ENCODE measurements around the gene RAB3D. TPM values are rescaled to one million over a fixed set of nuclear protein-coding genes. Genes with fewer than 3 reads are reported as not detected.
A peak's percentile ranks its signal among the peaks of the same experiment; 100 is the strongest.
"Not testable (repeated sequence)": the region's sequence is repeated elsewhere in the genome, so short reads cannot be mapped to it uniquely, and the experiment has no call there.

The RAB3D gene
- total and polyA plus RNA-seq, 2 experiments from 2014 or later, result 3.7 to 5.1 TPM

DNA sequence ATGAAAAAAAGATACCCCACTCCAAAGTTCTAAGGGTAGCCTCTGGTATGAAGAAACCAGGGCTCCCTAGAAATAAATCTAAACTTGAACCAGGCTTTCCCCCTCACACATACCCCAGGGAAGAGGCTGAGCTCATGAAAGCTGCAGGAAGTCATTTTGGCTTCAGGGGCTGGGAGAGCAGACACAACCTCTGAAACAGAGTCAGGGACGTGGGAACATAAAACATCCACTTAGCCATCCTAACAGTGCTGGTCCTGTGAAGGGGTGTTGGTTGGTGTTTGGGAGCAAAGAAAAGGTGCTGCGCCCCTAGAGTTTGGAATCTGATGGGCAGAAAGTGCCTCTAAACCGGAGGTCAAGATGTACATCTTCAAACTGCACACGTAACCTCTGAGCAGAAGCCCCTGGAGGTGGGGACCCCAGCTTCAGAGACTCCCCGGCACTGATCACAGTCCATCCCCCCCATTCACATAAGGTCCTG is 15.8 kb downstream of the RAB3D start:
- no peaks in the 10 kb centered on the region for H3K9me2 ChIP-seq (ENCODE audit: insufficient read depth)
- H3K9ac ChIP-seq, result peak overlapping the region; percentile 49
- peak overlapping the region; percentile 70 for H3K27ac ChIP-seq

DNA sequence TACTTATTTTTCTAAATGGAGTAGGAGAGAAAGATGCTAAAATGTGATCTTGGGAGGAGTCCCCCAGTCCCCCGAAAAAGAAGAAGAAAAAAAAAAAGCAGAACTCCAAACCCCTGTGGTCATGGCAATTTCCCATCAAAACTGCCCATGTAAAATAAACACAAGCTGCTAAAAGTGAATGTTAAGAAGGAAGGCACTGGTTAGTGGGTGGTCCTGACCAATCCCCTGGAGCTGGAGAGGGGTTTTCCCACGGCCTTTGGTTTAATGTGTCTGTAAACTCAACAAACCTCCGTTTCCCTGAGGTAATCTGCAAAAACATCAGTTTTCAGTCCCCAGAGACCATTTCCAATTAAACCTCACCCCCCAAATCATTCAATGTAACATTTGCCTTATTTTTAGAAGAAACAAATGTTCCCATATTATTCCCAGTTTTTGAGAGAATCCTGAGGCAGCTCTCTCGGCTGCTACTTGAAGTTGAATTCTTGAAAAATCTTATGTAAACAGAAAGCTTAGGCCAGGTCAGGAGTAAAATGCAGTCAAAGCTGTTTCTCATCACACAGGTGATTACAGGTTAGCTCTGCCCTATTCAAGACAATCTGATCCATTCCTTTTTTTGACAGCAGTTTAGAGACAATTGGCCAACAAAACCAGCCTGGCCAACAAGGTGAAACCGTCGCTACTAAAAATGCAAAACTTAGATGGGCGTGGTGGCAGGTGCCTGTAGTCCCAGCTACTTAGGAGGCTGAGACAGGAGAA is 17.0 kb downstream of the RAB3D start:
- H3K9me3 ChIP-seq (ENCODE audit: low read depth), result no peaks in the 10 kb centered on the region
- H3K4me3 ChIP-seq, result no peak overlapping the region
- TF ChIP-seq EZH2phosphoT487 (IDR thresholded peaks at IDR 0.05; ENCODE audit: insufficient read depth, low read depth), result no peak
- peaks cover 16% of the 10 kb centered on the region for H3K4me1 ChIP-seq (ENCODE audit: insufficient read depth)
- 83 to 88% methylated on average over 7 of the region's 7 CpGs for WGBS, 2 experiments (ENCODE audit: low coverage in 1 of 2, low lambda C conversion rate in 2 of 2, missing lambda C conversion rate in 2 of 2)
- H3F3A ChIP-seq (ENCODE audit: insufficient read depth), result peaks cover 9% of the 10 kb centered on the region
- no peak for DNase-seq
- no peaks in the 10 kb centered on the region for H3K9me2 ChIP-seq (ENCODE audit: insufficient read depth)
- no peak overlapping the region for H3K27ac ChIP-seq
- no peaks in the 10 kb centered on the region for H3K27me3 ChIP-seq (replicated peaks; ENCODE audit: insufficient read depth)
- H3K79me2 ChIP-seq (ENCODE audit: insufficient read depth), result no peaks in the 10 kb centered on the region
- H3K4me2 ChIP-seq (ENCODE audit: unreplicated experiment), result no peak overlapping the region
- no peak overlapping the region for H3K9ac ChIP-seq
- H4K20me1 ChIP-seq (ENCODE audit: insufficient read depth), result no peaks in the 10 kb centered on the region
- in situ Hi-C loops (cut with MboI), result no loop called here
- H2AFZ ChIP-seq, result no peak overlapping the region
- H3K36me3 ChIP-seq (ENCODE audit: low read depth), result no peaks in the 10 kb centered on the region

More for the DNA sequence above, 15.8 kb downstream of the RAB3D start:
- no peaks in the 10 kb centered on the region for H3K36me3 ChIP-seq (ENCODE audit: low read depth)
- H3F3A ChIP-seq (ENCODE audit: insufficient read depth), result peaks cover 9% of the 10 kb centered on the region
- H3K79me2 ChIP-seq (ENCODE audit: insufficient read depth), result no peaks in the 10 kb centered on the region
- 55 to 67% methylated on average over 5 of the region's 5 CpGs for WGBS, 2 experiments (ENCODE audit: low coverage in 1 of 2, low lambda C conversion rate in 2 of 2, missing lambda C conversion rate in 2 of 2)
- H2AFZ ChIP-seq, result peak overlapping the region; percentile 52; the same call in 1 of the 2 replicates
- peaks cover 16% of the 10 kb centered on the region for H3K4me1 ChIP-seq (ENCODE audit: insufficient read depth)
- H3K4me2 ChIP-seq (ENCODE audit: unreplicated experiment), result peak overlapping the region; percentile 75
- H4K20me1 ChIP-seq (ENCODE audit: insufficient read depth), result no peaks in the 10 kb centered on the region
- DNase-seq, result no peak
- in situ Hi-C loops (cut with MboI), result no loop called here
- no peaks in the 10 kb centered on the region for H3K27me3 ChIP-seq (replicated peaks; ENCODE audit: insufficient read depth)
- no peak for TF ChIP-seq EZH2 (IDR thresholded peaks at IDR 0.05; ENCODE audit: insufficient read depth, poor library complexity, severe bottlenecking)
- no peak for TF ChIP-seq EZH2phosphoT487 (IDR thresholded peaks at IDR 0.05; ENCODE audit: insufficient read depth, low read depth)
- no peaks in the 10 kb centered on the region for H3K9me3 ChIP-seq (ENCODE audit: low read depth)
- H3K4me3 ChIP-seq, result peak overlapping the region; percentile 51

DNA sequence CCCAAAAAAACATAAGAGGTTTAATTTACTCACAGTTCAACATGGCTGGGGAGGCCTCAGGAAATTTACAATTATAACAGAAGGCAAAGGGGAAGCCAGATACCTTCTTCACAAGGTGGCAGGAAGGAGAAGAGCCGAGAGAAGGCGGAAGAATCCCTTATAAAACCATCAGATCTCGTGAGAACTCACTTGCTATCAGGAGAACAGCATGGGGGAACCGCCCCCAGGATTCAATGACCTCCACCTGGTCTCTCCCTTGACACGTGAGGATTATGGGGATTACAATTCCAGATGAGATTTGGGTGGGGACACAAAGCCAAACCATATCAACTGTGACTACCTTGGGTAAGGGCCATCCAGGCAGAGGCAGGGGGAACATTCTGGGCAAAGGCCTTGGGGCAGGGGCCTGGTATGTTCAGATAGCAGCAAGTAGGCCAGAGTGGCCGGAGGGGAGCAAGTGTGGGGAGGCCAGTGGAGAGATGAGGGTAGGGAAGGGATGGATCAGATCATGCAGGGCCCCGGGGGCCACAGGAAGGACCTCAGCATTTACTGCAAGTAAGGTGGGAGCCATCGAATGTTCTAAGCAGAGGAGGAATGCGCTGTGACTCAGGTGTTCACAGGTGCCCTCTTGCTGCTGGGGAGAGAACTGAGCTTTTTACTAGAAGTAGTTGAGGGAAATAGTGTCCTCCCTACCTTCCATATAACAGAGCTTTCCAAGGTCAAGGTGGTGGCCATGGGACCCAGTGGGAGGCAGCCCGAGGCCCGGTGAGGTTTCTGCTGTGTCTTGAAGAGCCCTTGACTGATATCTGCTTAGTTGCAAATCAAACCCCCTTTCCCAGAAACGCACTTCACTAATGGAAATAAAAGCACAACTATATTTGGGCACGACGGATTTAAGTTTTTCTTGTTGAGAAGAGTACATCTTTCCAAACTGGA is 18.0 kb downstream of the RAB3D start:
- Histone ChIP-seq H3K4me1 (ENCODE audit: insufficient read depth) (peaks cover 16% of the 10 kb centered on the region), H4K20me1 (ENCODE audit: insufficient read depth) (no peaks in the 10 kb centered on the region), H3K4me3 (no peak overlapping the region), H2AFZ (no peak overlapping the region), H3F3A (ENCODE audit: insufficient read depth) (peaks cover 9% of the 10 kb centered on the region), H3K27ac (no peak overlapping the region), H3K9me3 (ENCODE audit: low read depth) (no peaks in the 10 kb centered on the region), H3K4me2 (ENCODE audit: unreplicated experiment) (no peak overlapping the region), H3K9ac (no peak overlapping the region), H3K36me3 (ENCODE audit: low read depth) (no peaks in the 10 kb centered on the region), H3K79me2 (ENCODE audit: insufficient read depth) (no peaks in the 10 kb centered on the region), H3K27me3 (replicated peaks; ENCODE audit: insufficient read depth) (no peaks in the 10 kb centered on the region), H3K9me2 (ENCODE audit: insufficient read depth) (no peaks in the 10 kb centered on the region)
- TF ChIP-seq EZH2phosphoT487 (IDR thresholded peaks at IDR 0.05; ENCODE audit: insufficient read depth, low read depth), result no peak
- TF ChIP-seq EZH2 (IDR thresholded peaks at IDR 0.05; ENCODE audit: insufficient read depth, poor library complexity, severe bottlenecking), result no peak
- 84 to 90% methylated on average over 14 of the region's 14 CpGs for WGBS, 2 experiments (ENCODE audit: low coverage in 1 of 2, low lambda C conversion rate in 2 of 2, missing lambda C conversion rate in 2 of 2)
- no peak for DNase-seq
- in situ Hi-C loops (cut with MboI), result no loop called here

DNA sequence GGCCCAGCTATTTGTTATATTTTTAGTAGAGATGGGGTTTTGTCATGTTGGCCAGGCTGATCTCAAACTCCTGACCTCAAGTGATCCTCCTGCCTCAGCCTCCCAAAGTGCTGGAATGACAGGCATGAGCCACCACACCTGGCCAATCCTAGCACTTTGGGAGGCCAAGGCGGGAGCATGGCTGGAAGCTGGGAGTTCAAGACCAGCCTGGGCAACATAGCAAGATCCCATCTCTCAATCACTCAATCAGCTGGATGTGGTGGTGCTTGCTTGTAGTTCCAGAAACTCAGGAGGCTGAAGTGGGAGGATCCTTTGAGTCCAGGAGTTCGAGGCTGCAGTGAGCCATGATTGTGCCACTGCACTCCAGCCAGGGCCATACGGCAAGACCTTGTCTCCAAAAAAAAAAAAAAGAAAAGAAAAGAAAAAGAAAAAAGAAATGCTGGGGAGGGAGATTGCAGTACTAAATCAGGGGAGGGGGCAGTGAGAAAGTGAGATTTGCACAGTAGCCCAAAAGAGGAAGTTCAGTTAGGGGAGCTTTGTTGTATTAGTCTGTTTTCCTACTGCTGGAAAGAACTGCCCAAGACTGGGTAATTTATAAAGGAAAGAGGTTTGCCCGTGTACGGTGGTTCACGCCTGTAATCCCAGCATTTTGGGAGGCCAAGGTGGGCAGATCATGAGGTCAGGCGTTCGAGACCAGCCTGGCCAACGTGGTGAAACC is 19.0 kb downstream of the RAB3D start:
- H3K79me2 ChIP-seq (ENCODE audit: insufficient read depth); H4K20me1 ChIP-seq (ENCODE audit: insufficient read depth); H3K27me3 ChIP-seq (replicated peaks; ENCODE audit: insufficient read depth); H3K4me2 ChIP-seq (ENCODE audit: unreplicated experiment); DNase-seq; H2AFZ ChIP-seq; H3K9ac ChIP-seq; H3K9me3 ChIP-seq (ENCODE audit: low read depth); H3F3A ChIP-seq (ENCODE audit: insufficient read depth); H3K36me3 ChIP-seq (ENCODE audit: low read depth); H3K27ac ChIP-seq; H3K9me2 ChIP-seq (ENCODE audit: insufficient read depth); H3K4me3 ChIP-seq; in situ Hi-C loops (cut with MboI): not testable (repeated sequence)
- 68 to 78% methylated on average over 9 of the region's 9 CpGs for WGBS, 2 experiments (ENCODE audit: low coverage in 1 of 2, low lambda C conversion rate in 2 of 2, missing lambda C conversion rate in 2 of 2)
- peaks cover 16% of the 10 kb centered on the region for H3K4me1 ChIP-seq (ENCODE audit: insufficient read depth)
